ENCODE measurements around the gene C14orf180.

Gene C14orf180

DNA sequence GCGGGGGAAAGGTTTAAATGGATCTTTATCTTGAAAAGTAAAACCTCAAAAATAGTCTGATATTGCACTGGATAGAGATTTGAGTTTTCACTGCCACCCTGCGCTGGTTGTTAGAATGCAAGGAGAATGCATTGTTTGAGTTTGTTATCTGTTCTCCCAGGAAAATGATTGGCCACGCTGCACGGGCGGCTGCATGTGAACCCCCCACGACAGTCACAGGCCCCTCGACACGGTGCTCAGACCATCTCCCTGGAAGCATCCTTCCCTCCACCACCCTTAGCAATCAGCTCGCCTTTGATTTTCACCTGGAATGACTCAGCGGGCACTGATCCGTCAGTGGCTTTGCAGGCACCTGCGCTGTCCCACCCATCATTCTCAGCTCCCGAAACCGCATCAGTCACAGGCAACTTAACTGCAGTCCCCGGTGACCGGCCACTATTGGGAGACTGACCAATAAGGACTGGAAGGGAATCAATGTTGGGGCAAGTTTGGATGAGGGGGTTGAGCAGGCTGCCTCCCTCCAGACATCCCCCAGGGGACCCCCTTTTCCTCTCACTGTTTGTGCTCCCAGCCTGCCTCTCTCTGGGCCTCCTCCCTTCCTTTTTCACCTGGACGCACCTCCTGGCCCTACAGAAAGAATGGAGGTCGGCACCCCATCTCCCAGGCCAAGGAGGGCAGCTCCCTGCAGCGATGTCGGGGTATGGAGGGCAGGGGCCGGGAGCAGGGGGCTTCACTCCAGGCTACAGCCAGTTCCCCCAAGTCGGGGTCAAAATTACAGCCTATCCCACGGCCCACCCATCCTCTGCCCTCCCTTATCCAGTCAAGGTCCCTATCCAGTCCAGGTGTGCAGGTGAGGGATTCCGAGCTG lies 28.5 kb upstream of the C14orf180 start:
- DNase-seq = no peak

DNA sequence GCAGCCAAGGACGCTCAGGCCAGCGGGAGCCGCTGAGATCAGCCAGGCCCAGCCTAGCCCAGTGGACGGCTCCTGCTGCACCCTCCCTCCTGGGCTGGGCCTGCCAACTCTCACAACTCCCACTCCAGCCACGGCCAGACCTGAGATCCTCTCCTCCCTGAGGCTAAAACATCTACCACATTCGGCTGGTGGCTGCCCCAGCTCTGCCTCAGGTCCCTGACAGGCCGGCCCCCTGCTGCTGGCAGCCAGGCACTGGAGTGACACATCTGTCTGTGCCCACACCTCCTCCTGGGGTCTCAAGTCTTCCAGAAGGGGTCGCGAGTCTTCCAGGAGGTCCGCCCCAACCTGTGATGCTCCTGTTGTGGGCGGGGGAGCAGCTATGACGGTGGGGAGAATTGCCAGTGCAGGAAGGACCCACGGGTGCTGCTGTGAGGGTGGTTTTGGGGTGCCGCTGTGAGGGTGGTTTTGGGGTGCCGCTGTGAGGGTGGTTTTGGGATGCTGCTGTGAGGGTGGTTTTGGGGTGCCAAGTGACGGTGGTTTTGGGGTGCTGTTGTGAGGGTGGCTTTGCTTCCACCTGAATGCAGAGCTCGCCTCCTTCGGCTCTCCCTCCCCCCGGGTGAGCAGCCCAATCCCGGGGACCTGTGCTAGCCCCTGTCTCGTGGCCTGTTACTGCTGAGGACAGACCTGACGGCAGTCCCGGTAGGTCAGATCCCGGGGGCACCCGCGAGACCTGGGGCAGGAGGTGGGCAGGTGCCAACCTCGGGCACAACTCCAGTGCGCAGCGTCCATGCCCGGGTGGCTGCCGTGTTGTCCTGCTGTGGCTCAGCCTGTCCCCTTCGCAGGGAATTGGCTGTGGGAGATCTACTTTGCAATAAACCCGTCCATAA lies 27.5 kb upstream of the C14orf180 start:
- no peak for DNase-seq

DNA sequence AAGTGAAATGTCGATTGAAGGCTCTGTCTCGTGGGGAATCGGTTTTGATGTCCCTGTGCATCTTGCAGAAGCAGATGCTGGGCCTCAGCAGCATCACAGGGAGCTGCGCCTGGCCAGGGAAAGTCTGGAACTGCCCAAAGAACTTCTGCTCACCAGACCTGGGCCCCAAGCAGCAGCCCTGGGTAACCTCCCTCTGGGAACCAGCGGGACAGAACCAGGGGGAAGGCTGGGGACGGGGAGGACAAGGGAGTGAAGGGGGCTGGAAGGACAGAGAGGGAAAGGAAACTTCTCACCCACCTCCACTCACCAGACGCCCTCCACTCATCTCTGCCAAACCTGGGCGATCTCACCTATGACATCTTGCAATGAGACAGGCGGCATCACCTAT lies 26.8 kb upstream of the C14orf180 start:
- no peak for DNase-seq

DNA sequence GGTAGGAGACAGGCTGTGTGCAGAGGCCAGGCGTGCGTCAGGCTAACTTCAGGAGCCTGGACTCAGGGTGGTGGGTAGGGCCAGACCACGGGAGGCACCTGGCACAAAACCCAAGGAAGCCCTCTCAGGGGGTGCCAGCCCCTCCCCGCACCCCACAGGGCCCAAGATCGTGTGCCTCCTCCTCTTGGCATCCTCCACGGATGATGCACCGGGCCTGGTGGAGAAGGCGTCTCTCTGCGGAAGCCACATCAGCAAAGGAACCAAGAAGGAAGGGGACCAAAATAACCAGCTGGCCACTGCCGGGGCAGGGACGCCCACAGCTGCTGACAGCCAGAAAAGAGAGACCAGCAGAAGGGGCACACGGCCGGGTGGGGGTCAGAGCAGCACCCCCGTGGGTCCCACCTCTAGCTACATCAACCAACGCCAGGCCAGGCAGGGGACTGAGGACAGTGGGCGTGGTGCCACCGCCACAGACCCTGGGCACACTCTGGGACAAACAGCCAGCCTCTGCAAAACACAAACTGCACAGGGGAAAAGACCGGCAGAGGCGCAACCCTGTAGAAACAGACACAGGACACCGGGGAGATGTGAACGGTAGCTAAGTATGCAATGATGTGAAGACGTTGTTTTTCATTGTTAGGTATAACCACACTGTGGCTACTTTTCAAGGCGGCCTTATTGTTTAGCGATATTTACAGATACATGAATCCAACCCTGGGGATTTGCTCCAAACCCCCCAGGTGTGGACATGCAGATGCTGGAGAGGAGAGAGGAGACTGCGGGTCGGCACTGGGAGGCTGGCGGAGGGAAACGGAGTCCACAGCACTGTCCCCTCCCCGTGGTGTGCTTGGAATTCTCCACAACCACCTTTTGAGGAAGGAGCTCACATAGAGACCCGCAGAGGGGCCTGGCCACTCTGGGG lies 26.1 kb upstream of the C14orf180 start:
- no peak for DNase-seq

DNA sequence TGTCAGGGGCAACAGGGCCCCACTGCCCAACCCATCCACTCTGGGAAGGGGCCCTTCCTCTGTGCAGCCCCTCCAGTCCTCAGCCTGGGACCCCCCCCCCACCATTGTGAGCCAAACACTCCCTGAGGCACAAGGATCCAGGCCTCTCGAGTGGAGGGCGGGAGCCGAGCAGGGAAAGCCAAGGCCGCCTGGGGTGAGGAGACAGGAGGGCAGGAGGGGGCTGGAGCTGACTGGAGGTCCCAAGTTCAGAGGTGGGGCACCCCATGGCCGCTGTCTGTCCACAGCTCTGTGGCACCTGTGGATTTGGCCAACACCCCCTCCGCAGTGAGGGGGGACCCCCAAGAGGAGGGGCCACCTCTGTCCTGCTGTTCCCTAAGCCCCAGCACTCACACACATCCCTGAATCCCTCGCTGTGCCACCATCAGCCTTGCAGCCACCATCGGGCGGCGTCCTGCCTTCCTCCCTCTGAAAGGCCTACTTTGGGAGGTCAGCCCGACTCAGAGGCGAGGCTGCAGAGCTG lies 25.4 kb upstream of the C14orf180 start:
- DNase-seq = no peak

DNA sequence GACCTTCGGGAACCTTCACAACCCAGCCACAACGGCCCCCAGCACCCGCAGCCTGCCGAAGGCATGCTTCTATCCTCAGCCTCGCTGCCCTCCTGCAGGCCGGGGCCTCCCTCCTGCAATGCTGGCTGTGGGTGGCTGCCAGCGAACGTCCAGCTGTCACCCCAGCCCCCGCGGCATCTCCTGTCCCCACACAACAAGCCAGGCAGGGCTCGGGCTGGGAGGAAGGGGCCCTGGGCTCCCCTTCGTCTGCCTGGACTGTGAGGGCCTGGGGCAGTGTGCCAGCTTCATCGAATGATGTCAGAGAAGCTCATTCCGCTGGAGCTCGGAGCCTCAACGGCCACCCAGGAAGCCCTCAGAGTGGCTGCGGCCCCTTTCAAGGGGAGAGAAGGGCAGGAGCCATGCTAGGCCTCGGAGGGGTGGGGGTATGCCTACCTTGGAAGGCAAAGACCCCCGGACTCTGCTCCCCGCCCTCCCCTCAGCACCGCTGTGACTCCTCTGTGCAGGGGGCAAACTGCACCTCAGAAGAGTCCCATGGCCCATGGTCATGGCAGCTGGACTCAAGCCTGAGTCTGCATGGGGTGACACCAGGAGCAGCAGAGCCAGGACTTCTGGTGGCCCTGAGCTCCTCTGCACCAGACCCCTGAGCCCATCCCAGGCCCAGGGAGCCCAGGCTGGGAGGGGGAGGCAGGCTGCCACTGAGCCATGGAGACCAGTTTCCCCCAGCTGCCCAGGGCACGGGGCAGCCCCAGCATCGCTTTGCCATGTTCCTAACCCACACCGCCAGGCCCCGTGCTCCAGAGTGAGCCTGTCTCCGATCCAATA lies 24.7 kb upstream of the C14orf180 start:
- DNase-seq = no peak

DNA sequence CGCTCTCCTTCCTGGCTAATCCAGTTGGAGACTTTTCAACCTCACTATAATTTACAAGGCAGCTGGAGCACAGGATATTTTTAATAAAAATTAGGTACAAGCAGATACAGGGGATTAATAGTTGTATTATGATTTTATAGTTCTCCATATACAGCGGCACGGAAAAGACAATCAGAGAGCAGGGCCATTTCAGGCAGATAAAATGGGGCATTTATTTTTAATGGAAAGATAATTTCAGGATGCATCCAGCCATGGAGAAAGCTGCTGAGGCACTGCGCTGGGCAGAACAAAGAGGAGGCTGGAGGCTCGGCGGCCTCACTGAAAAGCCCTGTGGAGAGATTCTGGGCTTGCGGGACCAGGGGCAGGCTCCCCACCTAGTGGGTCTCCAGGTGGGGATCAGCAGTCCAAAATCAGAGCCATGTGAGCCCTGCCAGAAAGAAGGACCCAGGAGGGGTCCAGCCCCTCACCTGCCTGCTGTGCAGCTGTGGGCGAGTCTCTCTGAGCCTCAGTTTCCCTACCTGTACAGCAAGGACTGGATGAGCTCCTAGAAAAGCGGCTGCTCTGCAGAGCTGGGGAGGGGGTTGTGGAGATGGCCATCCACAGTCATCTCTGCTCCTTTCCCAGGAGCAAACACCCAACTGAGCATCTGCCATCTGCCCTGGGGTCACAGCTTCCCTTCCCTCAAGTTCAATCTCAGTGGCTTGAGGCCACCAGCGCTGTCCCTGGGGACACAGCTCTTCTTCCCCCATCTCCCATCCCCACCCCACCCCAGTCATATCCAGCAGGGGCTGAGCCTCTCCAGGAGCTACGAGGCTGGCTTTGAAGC lies 23.9 kb upstream of the C14orf180 start:
- no peak for DNase-seq

DNA sequence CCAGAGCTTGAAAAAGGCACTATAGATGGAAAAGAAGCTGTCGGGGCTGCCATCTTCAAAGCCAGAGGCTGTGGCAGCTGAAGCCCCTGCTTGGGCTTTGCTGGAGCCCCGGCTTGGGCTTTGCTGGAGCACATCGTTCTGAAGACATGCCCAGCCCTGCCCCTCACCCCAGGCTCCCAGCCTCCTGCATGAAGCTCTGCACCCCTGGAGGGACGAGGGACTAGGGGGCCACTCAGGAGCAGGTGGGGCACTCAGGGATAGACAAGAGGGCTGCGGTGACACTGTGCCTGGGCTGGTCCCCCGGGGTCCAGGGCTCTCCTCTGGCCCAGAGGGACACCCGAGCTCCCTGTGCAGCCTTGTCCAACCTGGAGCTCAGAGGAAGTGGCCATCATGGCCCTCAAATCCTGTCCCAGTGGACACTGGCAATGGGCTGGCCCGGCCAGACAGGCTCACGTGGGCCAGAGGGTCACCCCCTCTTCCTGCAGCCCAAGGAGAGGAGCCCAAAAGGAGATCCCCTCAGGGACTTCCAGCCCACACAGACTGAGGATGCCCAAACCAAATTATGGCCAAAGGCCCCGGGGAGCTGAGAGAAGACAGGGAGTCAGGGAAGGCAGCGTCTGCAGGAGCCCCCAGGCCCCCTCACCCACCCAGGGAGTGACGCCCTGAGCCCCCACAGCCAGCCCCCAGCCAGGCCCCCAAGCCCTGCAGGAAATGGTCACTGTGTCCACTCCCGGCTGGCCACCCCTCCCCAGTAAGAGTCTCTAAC lies 23.1 kb upstream of the C14orf180 start:
- DNase-seq = no peak

DNA sequence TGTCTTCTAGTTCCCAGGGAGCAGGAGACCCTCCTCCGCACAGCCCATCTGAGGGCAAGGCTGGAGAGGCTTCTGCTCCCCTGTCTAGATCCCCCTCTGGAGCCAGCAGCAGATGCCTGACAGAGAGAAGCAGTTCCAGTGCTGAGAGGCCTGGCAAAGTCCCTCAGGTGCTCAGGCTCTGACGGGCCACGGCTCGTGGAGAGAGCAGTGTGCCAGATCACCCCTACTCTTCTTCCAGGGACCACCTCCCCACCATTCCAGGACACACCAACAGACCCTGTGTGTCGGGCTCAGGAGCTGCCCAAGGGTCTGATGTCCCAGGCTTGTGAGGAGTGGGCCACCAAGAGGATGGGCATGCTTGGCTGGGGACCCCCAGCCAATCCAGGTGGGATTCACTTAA lies 22.5 kb upstream of the C14orf180 start:
- DNase-seq = no peak

DNA sequence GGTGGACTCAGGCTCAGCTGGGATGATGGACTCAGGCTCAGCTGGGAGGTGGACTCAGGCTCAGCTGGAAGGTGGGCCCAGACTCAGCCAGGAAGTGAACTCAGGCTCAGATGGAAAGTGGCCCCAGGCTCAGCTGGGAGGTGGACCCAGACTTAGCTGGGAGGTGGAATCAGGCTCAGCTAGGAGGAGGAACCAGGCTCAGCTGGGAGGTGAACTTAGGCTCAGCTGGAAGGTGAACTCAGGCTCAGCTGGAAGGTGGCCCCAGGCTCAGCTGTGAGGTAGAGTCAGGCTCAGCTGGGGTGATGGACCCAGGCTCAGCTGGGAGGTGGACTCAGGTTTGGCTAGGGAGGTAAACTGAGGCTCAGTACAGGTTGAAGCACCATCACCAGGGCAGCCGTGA lies 21.8 kb upstream of the C14orf180 start:
- no peak for DNase-seq

DNA sequence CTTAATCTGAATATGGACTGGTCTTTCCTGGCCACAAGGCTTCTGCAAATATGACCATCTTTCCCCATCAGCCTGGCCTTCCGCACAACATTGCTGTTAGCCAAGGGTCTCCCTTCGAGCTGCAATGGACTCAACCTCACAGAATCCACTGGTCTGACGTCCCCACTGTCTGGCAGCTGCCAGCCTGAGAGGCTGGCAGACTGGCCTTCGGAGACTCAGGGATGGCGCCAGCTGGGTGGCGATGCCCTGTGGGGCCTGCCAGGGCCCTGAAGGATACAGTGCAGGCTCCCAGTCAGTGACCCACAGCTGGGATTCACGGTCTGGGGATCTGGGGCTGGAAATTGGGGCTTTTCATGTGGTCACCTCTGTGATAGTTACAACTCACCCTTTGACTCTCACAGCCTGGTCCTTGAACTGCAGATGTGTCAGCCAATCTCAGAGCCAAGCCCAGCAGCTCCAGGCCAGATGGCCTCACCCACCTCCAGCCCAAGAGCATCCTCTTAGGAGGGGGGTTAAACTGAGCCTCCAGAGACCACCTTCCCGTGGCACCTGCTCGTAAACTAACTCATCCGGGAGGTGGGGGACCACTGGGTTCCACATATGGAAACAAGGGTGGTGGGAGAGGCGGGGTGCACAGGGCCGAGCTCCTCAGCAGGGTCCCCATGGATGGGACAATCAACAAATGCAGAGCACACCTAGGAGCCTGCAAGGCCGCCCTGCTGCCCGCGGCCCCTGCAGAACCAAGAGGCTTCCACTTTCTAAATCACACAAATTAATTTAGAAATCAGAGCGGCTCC lies 21.1 kb upstream of the C14orf180 start:
- DNase-seq = no peak

DNA sequence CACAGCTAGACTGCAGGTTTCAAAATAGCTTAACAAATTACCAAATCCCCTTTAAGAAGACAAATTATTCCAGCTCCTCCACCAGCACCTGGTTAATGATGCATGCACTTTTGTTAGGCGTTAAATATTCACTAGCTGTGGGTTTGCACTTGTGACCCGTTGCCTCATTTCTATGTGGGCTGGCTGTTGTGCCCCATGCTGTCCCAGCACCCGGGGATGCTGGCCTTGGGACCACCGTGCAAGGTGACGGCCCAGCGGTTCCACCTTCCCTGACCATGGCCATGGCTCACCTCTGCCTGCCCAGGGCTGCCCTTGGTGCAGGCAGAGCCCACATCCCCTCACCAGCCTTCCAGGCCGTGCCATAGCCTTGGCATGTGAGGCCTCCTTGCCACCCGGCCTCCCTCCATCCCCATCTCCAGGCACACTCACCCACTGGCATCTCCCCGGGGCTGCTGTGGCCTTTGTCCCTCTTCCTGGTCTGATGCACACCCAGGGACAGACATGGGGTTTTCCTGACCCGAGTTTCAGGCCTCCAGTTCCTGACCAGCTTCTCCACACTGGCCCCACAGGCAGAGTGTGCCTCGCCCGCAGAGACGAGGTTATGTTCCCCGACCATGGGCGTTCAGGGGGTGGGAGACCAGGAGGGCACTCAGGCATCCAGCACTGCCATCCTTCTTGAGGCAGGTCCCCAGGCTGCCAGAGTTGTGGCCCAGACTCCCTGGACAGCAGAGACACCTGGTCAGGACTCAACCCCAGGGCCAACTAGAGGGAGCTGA lies 20.3 kb upstream of the C14orf180 start:
- no peak for DNase-seq

DNA sequence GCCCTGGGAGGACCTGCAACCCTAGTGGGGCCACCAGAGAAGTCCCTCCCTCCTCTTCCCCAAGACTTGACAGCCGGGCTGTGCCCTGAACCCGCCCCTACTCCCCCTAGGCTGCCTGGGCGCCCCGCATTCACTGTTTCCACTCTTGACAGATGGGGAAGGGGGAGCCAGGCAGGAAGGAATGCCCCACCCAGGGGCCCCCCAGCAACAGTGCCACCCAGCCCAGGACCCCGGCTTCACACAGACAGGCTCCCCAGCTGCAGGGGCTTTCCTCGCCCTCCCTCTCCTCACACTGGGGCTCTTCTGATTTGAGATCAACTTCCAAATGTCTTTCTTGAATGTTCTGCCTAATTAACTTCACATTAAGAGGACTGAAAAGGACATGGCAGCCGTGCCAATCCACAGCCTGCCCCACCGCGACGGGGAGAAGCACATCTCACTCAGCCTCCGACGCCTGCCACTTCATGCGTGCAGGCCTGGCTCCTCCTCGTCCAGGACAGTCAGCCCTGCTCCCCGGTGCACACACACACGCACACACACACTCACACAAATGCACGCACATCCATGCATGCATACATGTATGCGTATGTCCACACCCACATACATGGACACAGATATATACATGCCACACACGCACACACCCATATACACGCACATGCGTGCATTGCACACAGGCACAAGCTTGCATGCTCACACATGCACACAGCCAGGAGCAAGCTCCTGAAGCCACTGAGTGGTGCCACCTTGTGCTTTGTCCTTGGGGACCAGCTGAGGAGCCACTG lies 19.6 kb upstream of the C14orf180 start:
- no peak for DNase-seq

DNA sequence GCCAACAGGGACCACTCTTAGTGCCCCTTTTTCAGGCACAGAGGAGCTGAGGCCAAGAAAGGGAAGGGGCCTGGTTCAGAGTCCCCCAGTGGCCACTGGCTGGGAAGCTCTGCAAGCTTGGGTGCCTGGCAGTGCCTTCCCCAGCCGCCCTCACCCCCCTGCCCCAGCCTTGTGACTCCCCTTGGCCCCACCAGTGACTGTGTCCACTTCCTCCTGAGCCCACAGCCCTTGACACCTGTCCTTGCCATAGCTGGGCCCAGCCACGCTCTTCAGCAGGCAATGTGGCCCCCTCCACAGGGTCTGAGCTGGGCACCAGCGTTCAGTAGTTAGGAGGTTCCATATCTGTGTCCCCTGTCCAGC lies 19.0 kb upstream of the C14orf180 start:
- no peak for DNase-seq

DNA sequence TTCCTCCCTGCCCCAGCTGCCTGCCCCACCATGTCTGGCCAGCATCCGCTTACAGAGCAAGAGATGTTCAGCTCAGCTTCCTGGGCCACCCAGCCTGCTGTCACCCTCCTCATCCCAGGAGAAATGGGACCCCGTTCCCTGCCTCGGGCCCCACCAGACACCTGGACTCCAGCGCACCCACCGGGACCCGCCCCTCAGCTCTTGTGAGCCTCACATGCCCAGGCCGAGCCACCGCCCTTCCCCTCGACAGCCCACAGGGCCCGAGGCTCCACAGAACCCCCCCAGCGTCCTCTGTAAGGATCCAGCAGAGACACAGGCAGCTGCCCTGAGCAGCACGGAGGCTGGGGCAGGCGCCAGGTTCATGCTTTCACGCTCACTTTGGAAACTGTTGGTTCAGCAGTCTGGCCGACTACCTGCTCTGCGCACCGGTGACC lies 18.4 kb upstream of the C14orf180 start:
- no peak for DNase-seq

DNA sequence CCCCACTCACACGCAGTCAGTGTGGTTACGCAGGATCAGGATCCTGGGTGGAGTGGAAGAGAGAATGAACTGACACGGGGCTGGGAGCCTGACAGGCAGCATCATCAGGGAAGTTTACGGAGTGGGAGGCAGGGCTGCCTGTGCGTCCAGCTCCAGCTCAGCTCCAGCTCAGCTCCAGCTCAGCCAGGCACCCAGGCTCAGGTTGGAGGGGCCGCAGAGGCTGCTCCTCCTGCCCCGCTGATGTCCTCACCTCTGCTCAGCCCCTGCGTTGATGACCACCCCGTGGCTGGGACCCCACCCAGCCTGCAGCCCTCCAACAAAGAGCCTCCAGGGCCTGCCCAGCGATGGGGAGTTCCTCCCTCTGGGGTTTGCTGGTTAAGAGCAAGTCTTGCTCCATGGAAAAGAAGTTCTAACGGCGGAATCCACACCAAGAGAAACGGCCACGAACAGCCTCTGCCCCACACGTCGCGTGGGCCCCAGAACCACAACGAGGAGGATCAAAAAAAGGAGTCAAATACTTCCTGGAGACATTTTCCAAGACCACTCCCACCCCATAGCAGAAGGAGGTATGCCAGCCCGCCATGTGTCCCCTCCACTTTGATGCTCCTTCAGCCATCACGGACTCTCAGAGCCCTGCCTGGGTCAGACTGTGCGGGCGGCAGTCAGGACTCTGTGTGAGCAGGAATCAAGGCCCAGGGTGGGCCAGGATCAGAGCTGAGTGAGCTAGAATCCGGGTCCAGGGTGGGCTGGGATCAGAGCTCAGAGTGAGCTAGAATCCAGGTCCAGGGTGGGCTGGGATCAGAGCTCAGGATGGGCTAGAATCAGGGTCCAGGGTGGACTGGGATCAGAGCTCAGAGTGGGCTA lies 17.7 kb upstream of the C14orf180 start:
- DNase-seq = no peak

DNA sequence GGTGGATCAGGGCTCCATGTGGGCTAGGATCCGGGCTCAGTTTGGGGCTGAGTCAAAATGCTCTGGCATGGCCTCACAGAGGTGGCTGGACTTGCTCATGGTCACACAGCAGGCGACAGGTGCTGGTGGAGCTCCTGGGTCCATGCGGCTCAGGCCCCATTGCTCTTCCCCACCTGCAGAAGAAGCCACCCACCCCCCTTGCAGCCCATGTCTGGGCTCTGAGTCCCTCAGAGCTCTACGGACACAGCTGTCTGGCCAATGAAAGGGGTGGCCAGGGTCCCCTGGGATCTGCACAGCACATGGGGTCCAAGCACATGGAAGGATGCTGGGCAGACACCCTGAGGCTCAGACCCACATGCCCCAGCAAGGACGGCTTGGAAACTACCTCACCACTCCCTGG lies 17.0 kb upstream of the C14orf180 start:
- no peak for DNase-seq

Measured in NCI-H1105 treated with DMSO at 0.1 percent for 48 hours (cell line).